ENCODE measurements around the gene RSAD2. TPM values are rescaled to one million over a fixed set of nuclear protein-coding genes. Genes with fewer than 3 reads are reported as not detected.

Gene RSAD2
- polyA plus RNA-seq, 2 donors, result 0.49 to 0.98 TPM

DNA sequence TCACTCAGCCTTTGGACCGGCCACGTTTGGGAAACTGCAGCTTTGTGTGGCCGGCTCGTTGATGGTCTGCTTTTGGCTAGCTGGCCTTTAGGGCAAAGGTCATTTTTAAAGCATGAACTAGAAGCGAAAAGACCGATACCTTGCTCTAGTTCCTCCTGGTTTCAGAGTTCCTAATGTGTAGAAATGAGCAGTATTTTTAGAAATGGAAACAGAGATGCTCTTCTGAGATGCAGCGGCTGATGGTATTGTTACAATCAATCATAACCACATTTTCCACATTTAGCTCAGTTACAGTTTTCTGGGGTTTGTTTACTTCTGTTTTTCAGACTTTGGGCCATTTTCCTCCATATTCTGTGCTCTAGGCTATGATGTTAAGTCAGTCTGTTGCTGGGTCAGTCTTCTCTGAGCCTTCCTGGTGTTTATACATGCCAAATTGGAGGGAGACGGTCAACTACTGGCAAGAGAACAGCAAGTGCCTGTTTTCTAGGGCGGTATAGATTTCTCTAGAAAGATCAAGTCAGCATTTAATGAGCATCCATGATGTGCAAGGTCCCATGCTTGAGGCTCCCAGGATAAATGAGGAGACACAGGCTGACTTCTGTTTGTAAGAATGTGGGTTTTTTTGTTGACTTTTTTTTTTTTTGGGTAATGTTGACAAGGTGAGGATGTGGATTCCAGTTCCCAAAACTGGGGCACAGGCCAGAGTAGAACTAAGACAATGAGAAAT, 67.7 kb downstream of the RSAD2 start:
- Histone ChIP-seq H3K4me1 (ENCODE audit: control insufficient read depth in 2 of 2, insufficient read depth in 2 of 2, low read length in 1 of 2) (peaks cover 0 to 4% of the 10 kb centered on the region in 2 donors), H3K36me3 (ENCODE audit: control insufficient read depth in 2 of 2, insufficient read depth in 2 of 2, low read length in 1 of 2) (peaks cover 0 to 12% of the 10 kb centered on the region in 2 donors), H3K27me3 (ENCODE audit: control insufficient read depth in 1 of 2, insufficient read depth in 2 of 2, low read length in 2 of 2) (no peaks in the 10 kb centered on the region), H3K9me3 (ENCODE audit: control insufficient read depth in 2 of 2, insufficient read depth in 1 of 2, low read depth in 1 of 2, low read length in 1 of 2) (no peaks in the 10 kb centered on the region), H3K4me3 (ENCODE audit: low read depth in 1 of 2, low read length in 2 of 2) (no peak overlapping the region), H3K27ac (ENCODE audit: low read depth in 2 of 2, low read length in 1 of 2) (no peak overlapping the region)
- WGBS, 2 donors, result 79% methylated on average over 9 of the region's 9 CpGs

DNA sequence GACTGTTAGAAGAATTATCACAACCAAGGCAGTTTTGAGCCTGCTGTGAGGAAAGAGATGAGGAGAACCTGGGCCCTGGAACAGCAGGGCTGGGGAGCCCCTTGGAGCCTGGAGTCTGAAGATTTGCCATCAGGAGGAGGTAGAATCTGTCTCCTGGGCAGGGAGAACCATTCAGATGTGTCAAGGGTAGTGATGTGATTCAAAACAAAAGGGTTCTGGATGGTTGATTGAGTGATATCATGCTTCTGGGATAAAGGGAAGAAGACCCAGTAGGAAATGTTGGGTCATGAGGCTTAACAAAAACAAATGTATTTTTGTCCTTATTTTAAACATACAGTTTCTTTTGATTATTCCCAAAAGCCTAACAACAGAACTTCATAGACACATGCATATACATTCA, 68.2 kb downstream of the RSAD2 start:
- Histone ChIP-seq H3K4me3 (ENCODE audit: low read depth in 1 of 2, low read length in 2 of 2) (no peak overlapping the region), H3K9me3 (ENCODE audit: control insufficient read depth in 2 of 2, insufficient read depth in 1 of 2, low read depth in 1 of 2, low read length in 1 of 2) (no peaks in the 10 kb centered on the region), H3K36me3 (ENCODE audit: control insufficient read depth in 2 of 2, insufficient read depth in 2 of 2, low read length in 1 of 2) (peaks cover 0 to 12% of the 10 kb centered on the region in 2 donors), H3K27ac (ENCODE audit: low read depth in 2 of 2, low read length in 1 of 2) (no peak overlapping the region), H3K27me3 (ENCODE audit: control insufficient read depth in 1 of 2, insufficient read depth in 2 of 2, low read length in 2 of 2) (no peaks in the 10 kb centered on the region), H3K4me1 (ENCODE audit: control insufficient read depth in 2 of 2, insufficient read depth in 2 of 2, low read length in 1 of 2) (peaks cover 0 to 4% of the 10 kb centered on the region in 2 donors)

DNA sequence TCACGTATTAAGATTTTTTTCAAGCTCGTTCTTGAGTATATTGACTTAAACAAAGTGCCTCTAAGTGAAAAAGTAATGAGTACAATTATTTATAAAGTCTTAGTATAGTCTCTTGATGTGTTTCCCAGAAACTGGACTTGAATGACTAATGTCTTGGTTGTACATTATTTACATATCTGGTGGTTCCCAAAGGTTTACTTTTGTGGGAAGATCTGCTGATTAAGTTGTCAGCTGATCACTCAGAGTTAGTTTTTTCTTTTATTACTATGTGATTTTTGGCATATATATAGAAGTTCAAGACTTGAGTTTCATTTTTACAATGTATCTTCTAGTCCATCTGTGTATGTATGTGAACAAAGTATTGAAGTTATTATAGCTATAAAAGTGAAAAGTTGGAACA, 69.1 kb downstream of the RSAD2 start:
- H3K27me3 ChIP-seq (ENCODE audit: control insufficient read depth in 1 of 2, insufficient read depth in 2 of 2, low read length in 2 of 2), result no peaks in the 10 kb centered on the region
- no peaks in the 10 kb centered on the region for H3K9me3 ChIP-seq (ENCODE audit: control insufficient read depth in 2 of 2, insufficient read depth in 1 of 2, low read depth in 1 of 2, low read length in 1 of 2)
- no peak overlapping the region for H3K4me3 ChIP-seq (ENCODE audit: low read depth in 1 of 2, low read length in 2 of 2)
- peaks cover 0 to 10% of the 10 kb centered on the region in 2 donors for H3K36me3 ChIP-seq (ENCODE audit: control insufficient read depth in 2 of 2, insufficient read depth in 2 of 2, low read length in 1 of 2)
- peaks cover 0 to 4% of the 10 kb centered on the region in 2 donors for H3K4me1 ChIP-seq (ENCODE audit: control insufficient read depth in 2 of 2, insufficient read depth in 2 of 2, low read length in 1 of 2)
- H3K27ac ChIP-seq (ENCODE audit: low read depth in 2 of 2, low read length in 1 of 2), result no peak overlapping the region
- 56 to 68% methylated on average over 2 of the region's 2 CpGs for WGBS, 2 donors

Other genes with a start within 250 kb of the RSAD2 start
- gene CMPK2, start 11.9 kb upstream of the RSAD2 start, polyA plus RNA-seq, result under 1 TPM; 0.71 to 0.96 TPM
- 1 to 10 TPM; 2.0 to 2.4 TPM for gene RNF144A, start 39.6 kb downstream of the RSAD2 start, polyA plus RNA-seq